Upper lobe of right lung (tissue), 1 donor: ENCODE measurements around the gene CX3CL1. TPM values are rescaled to one million over a fixed set of nuclear protein-coding genes. Genes with fewer than 3 reads are reported as not detected.

Experiments used
- ATAC-seq: fragments of 200-7000 bp; cut with Tn5 transposase; one replicate; pipeline ENCODE4 v1.9.1; 2020; ENCODE audit warnings: mild to moderate bottlenecking, moderate library complexity
- DNase-seq: peaks from one replicate; pipeline ENCODE4 v3.0.0-alpha.2; 2020
- H3K27ac ChIP-seq: fragments of 200-600 bp; one replicate; pipeline ENCODE4 v1.8.0; 2022
- H3K27me3 ChIP-seq: fragments of 200-600 bp; one replicate; pipeline ENCODE4 v1.8.0; 2022; ENCODE audit warnings: mild to moderate bottlenecking
- H3K36me3 ChIP-seq: fragments of 200-600 bp; one replicate; pipeline ENCODE4 v1.8.0; 2022
- H3K4me1 ChIP-seq: fragments of 200-600 bp; one replicate; pipeline ENCODE4 v1.8.0; 2022
- H3K4me3 ChIP-seq: fragments of 200-600 bp; one replicate; pipeline ENCODE4 v1.8.0; 2022; ENCODE audit warnings: mild to moderate bottlenecking
- H3K9me3 ChIP-seq: fragments of 200-600 bp; one replicate; pipeline ENCODE4 v1.8.0; 2022
- CTCF ChIP-seq: fragments of 200-600 bp; IDR thresholded peaks from one replicate; pipeline ENCODE4 v1.8.0; 2022; ENCODE audit warnings: antibody characterized with exemption
- intact Hi-C: fragments of 100-400 bp; cut with DNase I; formaldehyde crosslinking; loops from one replicate; pipeline ENCODE4 v1.11.0; 2022
- total RNA-seq: library from RNA; stranded (reverse); fragmentation: NEBNext Ultra II Directional; extraction: Animal tissue kit (Norgen Biotek cat#: 25700); gene quantifications from one replicate; pipeline ENCODE4 v1.2.1, GENCODE V29; 2021
- donor health status: DM: no; HTN: yes; CAD: no; lungs with severe emphysema.

Gene CX3CL1
- total RNA-seq, 1 donor from 2014 or later = 47.5 TPM

- intact Hi-C loops = no loop called here
- Histone ChIP-seq H3K4me1 (peaks cover 30% of the 10 kb centered on the region), H3K36me3 (no peaks in the 10 kb centered on the region), H3K27me3 (no peaks in the 10 kb centered on the region), H3K27ac (no peak overlapping the region), H3K9me3 (no peaks in the 10 kb centered on the region), H3K4me3 (no peak overlapping the region)
- ATAC-seq (no peak), DNase-seq (no peak)
- no peak for TF ChIP-seq CTCF
Observed at GRCh38 chr16:57387598-57388354, 15.5 kb downstream of the CX3CL1 start.

GRCh38 chr16:57388359-57389086 lies 16.2 kb downstream of the CX3CL1 start:
- DNase-seq = no peak
- intact Hi-C loops = no loop called here
- no peak overlapping the region for H3K4me3 ChIP-seq
- H3K4me1 ChIP-seq = peaks cover 29% of the 10 kb centered on the region
- no peaks in the 10 kb centered on the region for H3K27me3 ChIP-seq
- no peak overlapping the region for H3K27ac ChIP-seq
- peak; percentile 45 for ATAC-seq
- no peaks in the 10 kb centered on the region for H3K9me3 ChIP-seq
- no peaks in the 10 kb centered on the region for H3K36me3 ChIP-seq
- TF ChIP-seq CTCF = no peak

- H3K4me1 ChIP-seq = peaks cover 24% of the 10 kb centered on the region
- intact Hi-C loops = no loop called here
- no peaks in the 10 kb centered on the region for H3K36me3 ChIP-seq
- ATAC-seq = no peak
- H3K4me3 ChIP-seq = no peak overlapping the region
- DNase-seq = no peak
- no peak for TF ChIP-seq CTCF
- no peak overlapping the region for H3K27ac ChIP-seq
- H3K27me3 ChIP-seq = no peaks in the 10 kb centered on the region
- H3K9me3 ChIP-seq = no peaks in the 10 kb centered on the region
Observed at GRCh38 chr16:57389087-57389468, 16.8 kb downstream of the CX3CL1 start.

GRCh38 chr16:57390636-57391295 lies 18.5 kb downstream of the CX3CL1 start:
- no peak overlapping the region for H3K4me3 ChIP-seq
- no peak for DNase-seq
- H3K36me3 ChIP-seq = no peaks in the 10 kb centered on the region
- no peak for TF ChIP-seq CTCF
- H3K27ac ChIP-seq = no peak overlapping the region
- H3K9me3 ChIP-seq = no peaks in the 10 kb centered on the region
- H3K4me1 ChIP-seq = peaks cover 18% of the 10 kb centered on the region
- ATAC-seq = no peak
- H3K27me3 ChIP-seq = no peaks in the 10 kb centered on the region
- intact Hi-C loops = no loop called here

- TF ChIP-seq CTCF = no peak
- intact Hi-C loops = no loop called here
- ATAC-seq = no peak
Observed at GRCh38 chr16:57391300-57391699, 19.0 kb downstream of the CX3CL1 start.

More at GRCh38 chr16:57391300-57391699, 19.0 kb downstream of the CX3CL1 start:
- no peak overlapping the region for H3K27ac ChIP-seq
- H3K27me3 ChIP-seq = no peaks in the 10 kb centered on the region
- DNase-seq = no peak
- no peaks in the 10 kb centered on the region for H3K36me3 ChIP-seq
- H3K4me1 ChIP-seq = peaks cover 18% of the 10 kb centered on the region
- H3K9me3 ChIP-seq = no peaks in the 10 kb centered on the region
- H3K4me3 ChIP-seq = no peak overlapping the region
